ENCODE data around the gene PRSS8. TPM values are rescaled to one million over a fixed set of nuclear protein-coding genes. Genes with fewer than 3 reads are reported as not detected.

Gene PRSS8
- total RNA-seq, 1 donor from 2014 or later, result 84.7 TPM

GRCh38 chr16:31131416-31131815, 4.1 kb downstream of the PRSS8 start:
- Mint-ChIP-seq H3K4me1 (ENCODE audit: unreplicated experiment) (peaks cover 22% of the 10 kb centered on the region), H3K36me3 (peaks cover 4% of the 10 kb centered on the region), H3K27me3 (peaks cover 6% of the 10 kb centered on the region), H3K27ac (peak overlapping the region; percentile 93), H3K4me3 (peak overlapping the region; percentile 74), H3K9me3 (no peaks in the 10 kb centered on the region)
- DNase-seq (ENCODE audit: extremely low spot score, unreplicated experiment), result no peak
- no peak for TF ChIP-seq CTCF (conservative IDR thresholded peaks at IDR 0.05)

GRCh38 chr16:31130899-31131298, 4.6 kb downstream of the PRSS8 start:
- H3K9me3 Mint-ChIP-seq, result no peaks in the 10 kb centered on the region
- H3K4me3 Mint-ChIP-seq, result peak overlapping the region; percentile 74
- TF ChIP-seq CTCF (conservative IDR thresholded peaks at IDR 0.05), result no peak
- H3K27me3 Mint-ChIP-seq, result peaks cover 5% of the 10 kb centered on the region
- peaks cover 4% of the 10 kb centered on the region for H3K36me3 Mint-ChIP-seq
- no peak for DNase-seq (ENCODE audit: extremely low spot score, unreplicated experiment)
- H3K27ac Mint-ChIP-seq, result peak overlapping the region; percentile 93
- peaks cover 17% of the 10 kb centered on the region for H3K4me1 Mint-ChIP-seq (ENCODE audit: unreplicated experiment)

GRCh38 chr16:31130336-31130891, 5.1 kb downstream of the PRSS8 start:
- Mint-ChIP-seq H3K36me3 (peaks cover 4% of the 10 kb centered on the region), H3K4me1 (ENCODE audit: unreplicated experiment) (peaks cover 14% of the 10 kb centered on the region), H3K27ac (peak overlapping the region; percentile 93), H3K9me3 (no peaks in the 10 kb centered on the region), H3K27me3 (peaks cover 2% of the 10 kb centered on the region), H3K4me3 (peak overlapping the region; percentile 74)
- no peak for TF ChIP-seq CTCF (conservative IDR thresholded peaks at IDR 0.05)
- no peak for DNase-seq (ENCODE audit: extremely low spot score, unreplicated experiment)

- no peak for TF ChIP-seq CTCF (conservative IDR thresholded peaks at IDR 0.05)
- Mint-ChIP-seq H3K4me3 (no peak overlapping the region), H3K27ac (peak overlapping the region; percentile 93), H3K9me3 (no peaks in the 10 kb centered on the region), H3K36me3 (peaks cover 4% of the 10 kb centered on the region), H3K4me1 (ENCODE audit: unreplicated experiment) (peaks cover 14% of the 10 kb centered on the region), H3K27me3 (peaks cover 1% of the 10 kb centered on the region)
- DNase-seq (ENCODE audit: extremely low spot score, unreplicated experiment), result no peak
Measured at GRCh38 chr16:31129568-31130335, 5.8 kb downstream of the PRSS8 start.

GRCh38 chr16:31128711-31129567, 6.6 kb downstream of the PRSS8 start:
- H3K27ac Mint-ChIP-seq, result peak overlapping the region; percentile 93
- H3K9me3 Mint-ChIP-seq, result no peaks in the 10 kb centered on the region
- TF ChIP-seq CTCF (conservative IDR thresholded peaks at IDR 0.05), result no peak
- H3K36me3 Mint-ChIP-seq, result peaks cover 4% of the 10 kb centered on the region
- peak overlapping the region; percentile 44 for H3K4me3 Mint-ChIP-seq
- DNase-seq (ENCODE audit: extremely low spot score, unreplicated experiment), result no peak
- peaks cover 10% of the 10 kb centered on the region for H3K4me1 Mint-ChIP-seq (ENCODE audit: unreplicated experiment)
- H3K27me3 Mint-ChIP-seq, result no peaks in the 10 kb centered on the region

All from type B pancreatic cell (in vitro differentiated cells).